Lung (tissue), 12 donors: ENCODE data around the gene NEAT1. TPM values are rescaled to one million over a fixed set of nuclear protein-coding genes. Genes with fewer than 3 reads are reported as not detected.
A peak's percentile ranks its signal among the peaks of the same experiment; 100 is the strongest.

ENCODE experiments used
- ATAC-seq: fragments of 200-7000 bp; cut with Tn5 transposase; one replicate; pipeline ENCODE4 v1.9.1; 2020; ENCODE audit warnings: moderate number of reproducible peaks; ENCODE audit not compliant: insufficient read depth, low FRiP score
- DNase-seq, 3 donors: peaks; one replicate each; pipeline ENCODE4 v3.0.0-alpha.2; 2013 to 2017
- H3K27ac ChIP-seq, 2 donors: one replicate each; pipeline ENCODE4 v1.5.1; 2013; ENCODE audit warnings: mild to moderate bottlenecking in 2 of 2, moderate library complexity in 2 of 2, control low read depth in 1 of 2, inconsistent platforms in 1 of 2, low read depth in 1 of 2, low read length in 1 of 2
- H3K27me3 ChIP-seq, 3 donors: one replicate each; pipeline ENCODE4 v1.5.1; 2013; ENCODE audit warnings: low read length in 2 of 3; ENCODE audit not compliant: control insufficient read depth in 3 of 3, insufficient read depth in 3 of 3
- H3K36me3 ChIP-seq, 4 donors: one replicate each; pipeline ENCODE4 v1.5.1; 2013; ENCODE audit warnings: low read length in 4 of 4, mild to moderate bottlenecking in 1 of 4, moderate library complexity in 1 of 4; ENCODE audit not compliant: control insufficient read depth in 4 of 4, insufficient read depth in 4 of 4
- H3K4me1 ChIP-seq, 5 donors: one replicate each; pipeline ENCODE4 v1.5.1; 2013; ENCODE audit warnings: low read length in 5 of 5, mild to moderate bottlenecking in 2 of 5, moderate library complexity in 1 of 5; ENCODE audit not compliant: control insufficient read depth in 5 of 5, insufficient read depth in 5 of 5
- H3K4me3 ChIP-seq: one replicate; pipeline ENCODE4 v1.5.1; 2013; ENCODE audit warnings: mild to moderate bottlenecking, control low read depth, moderate library complexity
- H3K9ac ChIP-seq, 2 donors: one replicate each; pipeline ENCODE4 v1.5.1; 2013; ENCODE audit warnings: low read length in 2 of 2, control low read depth in 1 of 2; ENCODE audit not compliant: insufficient read depth in 1 of 2
- H3K9me3 ChIP-seq, 4 donors: one replicate each; pipeline ENCODE4 v1.5.1; 2013; ENCODE audit warnings: low read length in 3 of 4, mild to moderate bottlenecking in 1 of 4, moderate library complexity in 1 of 4; ENCODE audit not compliant: control insufficient read depth in 4 of 4, insufficient read depth in 3 of 4
- CTCF ChIP-seq: IDR thresholded peaks from 2 replicates; pipeline ENCODE4 v1.5.1; 2012; ENCODE audit warnings: mild to moderate bottlenecking; ENCODE audit errors: control extremely low read depth, extremely low read depth
- WGBS, 2 donors: extraction: QIAGEN DNeasy Blood & Tissue Kit; methylation state at CpG; one replicate each; pipeline ENCODE4 v1.1.7; 2013; 5-methylcytosine and 5-hydroxymethylcytosine counted together
- polyA plus RNA-seq, 2 donors: library from polyadenylated mRNA; stranded (reverse); fragments of 200-250 nt; gene quantifications; one replicate each; pipeline ENCODE4 v1.2.1, GENCODE V29; 2013
- total RNA-seq, 2 donors: library from RNA; depleted of rRNA in 1 of 2; stranded (reverse); fragments of >200 nt in 1 of 2; gene quantifications; one replicate each; pipeline ENCODE4 v1.2.1, GENCODE V29; 2014 to 2021
- donor health status: control.
- donor health status: control.
- donor health status: Bipolar disorder and iron deficiency.
- donor health status: healthy.
- donor health status: DM: yes; HTN: yes; CAD: no.

Gene NEAT1
- total and polyA plus RNA-seq, 4 donors: 481 to 1,176 (median 715) TPM

DNA sequence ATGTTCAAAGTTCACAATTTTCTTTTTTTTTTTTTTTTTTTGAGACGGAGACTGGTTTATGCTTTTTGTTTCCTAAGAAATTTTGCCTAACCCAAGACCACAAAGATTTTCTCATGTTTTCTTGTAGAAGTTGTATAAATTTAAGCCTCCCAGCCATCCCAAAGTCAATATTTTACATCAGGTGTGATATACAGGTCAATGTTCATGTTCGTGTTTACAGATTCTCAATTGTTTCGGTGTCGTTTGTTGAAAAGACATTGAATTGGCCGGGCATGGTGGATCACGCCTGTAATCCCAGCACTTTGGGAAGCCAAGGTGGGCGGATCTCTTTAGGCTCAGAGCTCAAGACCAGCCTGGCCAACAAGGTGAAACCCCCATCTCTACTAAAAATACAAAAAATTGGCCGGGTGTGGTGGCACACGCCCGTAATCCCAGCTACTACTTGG is 20.8 kb upstream of the NEAT1 start:
- Histone ChIP-seq H3K4me3 (no peak overlapping the region), H3K36me3 (peaks cover 0 to 67% (median 8%) of the 10 kb centered on the region in 4 donors), H3K27ac (no peak overlapping the region), H3K4me1 (peaks cover 0 to 4% (median 0%) of the 10 kb centered on the region in 5 donors), H3K9ac (no peak overlapping the region), H3K9me3 (no peaks in the 10 kb centered on the region), H3K27me3 (no peaks in the 10 kb centered on the region)
- ATAC-seq (no peak), DNase-seq (no peak)
- 90 to 94% methylated on average over 10 of the region's 10 CpGs for WGBS, 2 donors
- TF ChIP-seq CTCF: no peak

DNA sequence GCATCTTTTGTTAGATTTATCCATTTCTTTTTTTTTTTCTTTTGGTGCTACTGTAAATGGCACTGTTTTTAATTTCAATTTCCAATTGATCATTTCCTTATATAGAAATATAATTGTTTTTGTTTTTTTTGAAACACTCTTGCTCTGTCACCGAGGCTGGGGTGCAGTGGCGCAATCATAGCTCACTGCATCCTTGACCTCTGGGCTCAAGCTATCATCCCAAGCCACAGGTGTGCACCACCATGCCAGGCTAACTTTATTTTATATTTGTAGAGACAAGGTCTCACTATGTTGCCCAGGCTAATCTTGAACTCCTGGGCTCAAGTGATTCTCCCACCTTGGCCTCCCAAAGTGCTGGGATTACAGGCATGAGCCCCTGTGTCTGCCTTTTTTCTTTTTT is 19.8 kb upstream of the NEAT1 start:
- no peak overlapping the region for H3K9ac ChIP-seq
- H3K27ac ChIP-seq: no peak overlapping the region
- H3K36me3 ChIP-seq: peaks cover 0 to 59% (median 8%) of the 10 kb centered on the region in 4 donors
- no peaks in the 10 kb centered on the region for H3K9me3 ChIP-seq
- 64 to 72% methylated on average over 2 of the region's 2 CpGs for WGBS, 2 donors
- ATAC-seq: no peak
- H3K4me1 ChIP-seq: peaks cover 0 to 4% (median 0%) of the 10 kb centered on the region in 5 donors
- DNase-seq: no peak
- H3K4me3 ChIP-seq: no peak overlapping the region
- TF ChIP-seq CTCF: no peak
- no peaks in the 10 kb centered on the region for H3K27me3 ChIP-seq

DNA sequence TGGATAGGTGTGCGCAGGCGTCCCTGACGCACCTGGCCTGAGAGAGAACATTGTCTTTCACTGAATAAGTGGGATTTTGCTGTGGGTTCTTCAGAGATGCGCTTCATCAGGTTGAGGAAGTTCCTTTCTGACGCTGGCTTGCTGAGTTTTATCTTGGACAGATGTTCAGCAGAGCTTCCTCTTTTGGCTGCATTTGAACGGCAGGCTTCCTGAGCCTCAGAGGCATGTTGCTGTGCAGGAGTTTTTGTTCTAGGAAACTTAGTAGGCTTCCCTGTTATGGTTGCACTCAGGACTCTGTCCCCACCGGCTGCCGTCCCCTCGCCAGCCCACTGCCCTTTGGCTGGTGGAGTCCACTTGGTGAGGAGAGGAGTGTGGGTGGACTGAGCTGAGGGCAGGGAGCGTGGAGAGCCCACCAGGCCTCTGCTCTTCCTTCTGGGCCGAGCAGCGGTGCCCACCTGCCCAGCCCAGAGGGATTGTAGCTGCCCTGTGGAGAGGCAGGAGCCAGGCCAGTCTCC is 18.9 kb upstream of the NEAT1 start:
- Histone ChIP-seq H3K9ac (no peak overlapping the region), H3K4me3 (no peak overlapping the region), H3K9me3 (no peaks in the 10 kb centered on the region), H3K36me3 (peaks cover 0 to 54% (median 10%) of the 10 kb centered on the region in 4 donors), H3K4me1 (peaks cover 0 to 4% (median 0%) of the 10 kb centered on the region in 5 donors), H3K27me3 (no peaks in the 10 kb centered on the region), H3K27ac (peak overlapping the region; percentile 5 to 39)
- no peak for TF ChIP-seq CTCF
- peak; percentile 35 for ATAC-seq
- peak in 1 of 3 donors; percentile 22 for DNase-seq
- 35 to 59% methylated on average over 12 of the region's 12 CpGs for WGBS, 2 donors

DNA sequence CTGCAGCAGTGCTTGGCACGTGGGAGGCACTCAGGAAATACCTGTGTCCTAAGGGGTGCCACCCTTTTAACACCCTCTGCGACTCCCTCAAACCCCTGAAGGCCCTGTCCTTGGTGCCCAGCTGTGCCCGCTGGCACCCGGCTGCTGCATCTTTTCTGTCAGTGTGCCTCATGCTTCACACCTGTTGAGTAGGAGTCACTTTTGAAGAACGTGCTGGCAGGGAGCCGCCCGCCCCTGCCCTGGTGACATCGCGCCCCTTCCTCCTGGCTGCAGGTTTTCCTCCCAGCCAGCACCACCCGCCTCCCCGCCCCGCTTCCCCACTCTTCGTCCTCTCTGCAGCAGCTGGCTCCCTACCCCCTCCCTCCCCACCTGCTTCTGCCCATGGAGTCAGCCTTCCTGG is 18.4 kb upstream of the NEAT1 start:
- Histone ChIP-seq H3K4me3 (no peak overlapping the region), H3K9ac (no peak overlapping the region), H3K4me1 (peaks cover 0 to 4% (median 0%) of the 10 kb centered on the region in 5 donors), H3K27ac (peak overlapping the region in 1 of 2 donors; percentile 5), H3K9me3 (no peaks in the 10 kb centered on the region), H3K36me3 (peaks cover 0 to 53% (median 12%) of the 10 kb centered on the region in 4 donors), H3K27me3 (no peaks in the 10 kb centered on the region)
- ATAC-seq (no peak), DNase-seq (no peak)
- 48 to 72% methylated on average over 13 of the region's 13 CpGs for WGBS, 2 donors
- TF ChIP-seq CTCF: no peak
